ENCODE results near the gene NT5M.

- TF ChIP-seq, protein P1, sequence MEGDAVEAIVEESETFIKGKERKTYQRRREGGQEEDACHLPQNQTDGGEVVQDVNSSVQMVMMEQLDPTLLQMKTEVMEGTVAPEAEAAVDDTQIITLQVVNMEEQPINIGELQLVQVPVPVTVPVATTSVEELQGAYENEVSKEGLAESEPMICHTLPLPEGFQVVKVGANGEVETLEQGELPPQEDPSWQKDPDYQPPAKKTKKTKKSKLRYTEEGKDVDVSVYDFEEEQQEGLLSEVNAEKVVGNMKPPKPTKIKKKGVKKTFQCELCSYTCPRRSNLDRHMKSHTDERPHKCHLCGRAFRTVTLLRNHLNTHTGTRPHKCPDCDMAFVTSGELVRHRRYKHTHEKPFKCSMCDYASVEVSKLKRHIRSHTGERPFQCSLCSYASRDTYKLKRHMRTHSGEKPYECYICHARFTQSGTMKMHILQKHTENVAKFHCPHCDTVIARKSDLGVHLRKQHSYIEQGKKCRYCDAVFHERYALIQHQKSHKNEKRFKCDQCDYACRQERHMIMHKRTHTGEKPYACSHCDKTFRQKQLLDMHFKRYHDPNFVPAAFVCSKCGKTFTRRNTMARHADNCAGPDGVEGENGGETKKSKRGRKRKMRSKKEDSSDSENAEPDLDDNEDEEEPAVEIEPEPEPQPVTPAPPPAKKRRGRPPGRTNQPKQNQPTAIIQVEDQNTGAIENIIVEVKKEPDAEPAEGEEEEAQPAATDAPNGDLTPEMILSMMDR (IDR thresholded peaks at IDR 0.05), result no peak
- TF ChIP-seq EZH2phosphoT487 (IDR thresholded peaks at IDR 0.05), result no peak
- TF ChIP-seq EZH2 (IDR thresholded peaks at IDR 0.05), result no peak
These were observed 92.2 kb downstream of the NT5M start for GRCh38 chr17:17395246-17395802.
